ENCODE results near the gene CNTN1.

The CNTN1 gene

GRCh38 chr12:40946612-40947194, 254.5 kb downstream of the CNTN1 start:
- H3K18ac ChIP-seq (ENCODE audit: low read depth in 1 of 2, low read length in 2 of 2): no peak overlapping the region
- H3K36me3 ChIP-seq (ENCODE audit: control insufficient read depth in 1 of 2, insufficient read depth in 2 of 2, low read depth in 1 of 2, low read length in 2 of 2): no peaks in the 10 kb centered on the region
- H3K4me3 ChIP-seq (ENCODE audit: insufficient read depth in 1 of 2, low read depth in 1 of 2, low read length in 2 of 2): no peak overlapping the region
- no peaks in the 10 kb centered on the region for H3K27me3 ChIP-seq (ENCODE audit: control insufficient read depth in 1 of 2, insufficient read depth in 1 of 2, low read length in 2 of 2)
- no peaks in the 10 kb centered on the region for H3K4me1 ChIP-seq (ENCODE audit: control insufficient read depth, insufficient read depth, low read depth, low read length)
- H3K4me2 ChIP-seq (ENCODE audit: low read length, poor library complexity, severe bottlenecking): no peak overlapping the region
- peak; percentile 51 for DNase-seq
- no peak overlapping the region for H2AFZ ChIP-seq (ENCODE audit: low read depth, low read length)
- H3K14ac ChIP-seq (ENCODE audit: low read length in 2 of 2): no peak overlapping the region
- H3K79me1 ChIP-seq (replicated peaks; ENCODE audit: low read length, poor library complexity, severe bottlenecking): no peaks in the 10 kb centered on the region
- H2BK12ac ChIP-seq (ENCODE audit: low read length in 2 of 2): no peak overlapping the region
- no peak overlapping the region for H2BK120ac ChIP-seq (ENCODE audit: low read depth, low read length)
- no peak overlapping the region for H2AK5ac ChIP-seq (ENCODE audit: low read length, severe bottlenecking)
- H2BK15ac ChIP-seq (ENCODE audit: low read depth, poor library complexity, severe bottlenecking): no peak overlapping the region
- no peak overlapping the region for H3K4ac ChIP-seq (ENCODE audit: low read depth in 1 of 2, low read length in 2 of 2)
- no peak overlapping the region for H4K91ac ChIP-seq (ENCODE audit: low read length)
- H3K27ac ChIP-seq (ENCODE audit: low read length, poor library complexity, severe bottlenecking): no peak overlapping the region
- H2BK5ac ChIP-seq (ENCODE audit: low read depth, low read length, poor library complexity, severe bottlenecking): no peak overlapping the region
- no peak overlapping the region for H3K23ac ChIP-seq (ENCODE audit: low read length in 2 of 2)
- H3K9ac ChIP-seq (ENCODE audit: low read length): no peak overlapping the region
- H4K8ac ChIP-seq (ENCODE audit: low read length): no peak overlapping the region
- H3K9me3 ChIP-seq (ENCODE audit: control insufficient read depth, low read length): no peaks in the 10 kb centered on the region
- no CpG with 5 or more reads among the region's 1 CpG for WGBS

DNA sequence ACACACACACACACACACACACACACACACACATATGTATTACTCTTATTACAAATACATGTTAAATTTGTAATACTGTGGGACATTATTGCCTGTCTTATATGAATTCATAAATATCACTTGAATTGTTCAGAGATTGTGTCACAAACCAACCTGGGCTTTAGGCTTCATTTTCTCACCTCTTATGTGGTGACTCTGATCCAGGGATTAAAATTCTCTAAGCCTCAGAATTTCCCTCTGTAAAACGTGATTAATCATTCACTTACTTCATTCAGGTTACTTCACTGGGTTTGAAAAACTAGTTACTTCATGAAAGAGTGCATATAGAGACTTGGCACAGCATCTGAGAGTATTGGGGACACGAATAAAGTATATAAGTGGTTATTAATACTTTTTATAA, 255.6 kb downstream of the CNTN1 start:
- Histone ChIP-seq H3K4me3 (ENCODE audit: insufficient read depth in 1 of 2, low read depth in 1 of 2, low read length in 2 of 2) (no peak overlapping the region), H3K79me1 (replicated peaks; ENCODE audit: low read length, poor library complexity, severe bottlenecking) (no peaks in the 10 kb centered on the region), H2AFZ (ENCODE audit: low read depth, low read length) (no peak overlapping the region), H4K8ac (ENCODE audit: low read length) (no peak overlapping the region), H3K18ac (ENCODE audit: low read depth in 1 of 2, low read length in 2 of 2) (no peak overlapping the region), H3K4me2 (ENCODE audit: low read length, poor library complexity, severe bottlenecking) (no peak overlapping the region), H3K27me3 (ENCODE audit: control insufficient read depth in 1 of 2, insufficient read depth in 1 of 2, low read length in 2 of 2) (no peaks in the 10 kb centered on the region), H2BK5ac (ENCODE audit: low read depth, low read length, poor library complexity, severe bottlenecking) (no peak overlapping the region), H3K27ac (ENCODE audit: low read length, poor library complexity, severe bottlenecking) (no peak overlapping the region), H2BK120ac (ENCODE audit: low read depth, low read length) (no peak overlapping the region), H3K9me3 (ENCODE audit: control insufficient read depth, low read length) (no peaks in the 10 kb centered on the region), H3K23ac (ENCODE audit: low read length in 2 of 2) (no peak overlapping the region), H2BK15ac (ENCODE audit: low read depth, poor library complexity, severe bottlenecking) (no peak overlapping the region), H3K4me1 (ENCODE audit: control insufficient read depth, insufficient read depth, low read depth, low read length) (no peaks in the 10 kb centered on the region), H3K4ac (ENCODE audit: low read depth in 1 of 2, low read length in 2 of 2) (no peak overlapping the region), H4K91ac (ENCODE audit: low read length) (no peak overlapping the region), H3K36me3 (ENCODE audit: control insufficient read depth in 1 of 2, insufficient read depth in 2 of 2, low read depth in 1 of 2, low read length in 2 of 2) (no peaks in the 10 kb centered on the region), H3K14ac (ENCODE audit: low read length in 2 of 2) (no peak overlapping the region), H2AK5ac (ENCODE audit: low read length, severe bottlenecking) (no peak overlapping the region), H3K9ac (ENCODE audit: low read length) (no peak overlapping the region), H2BK12ac (ENCODE audit: low read length in 2 of 2) (no peak overlapping the region)
- no peak for DNase-seq
- no CpG with 5 or more reads among the region's 2 CpGs for WGBS

DNA sequence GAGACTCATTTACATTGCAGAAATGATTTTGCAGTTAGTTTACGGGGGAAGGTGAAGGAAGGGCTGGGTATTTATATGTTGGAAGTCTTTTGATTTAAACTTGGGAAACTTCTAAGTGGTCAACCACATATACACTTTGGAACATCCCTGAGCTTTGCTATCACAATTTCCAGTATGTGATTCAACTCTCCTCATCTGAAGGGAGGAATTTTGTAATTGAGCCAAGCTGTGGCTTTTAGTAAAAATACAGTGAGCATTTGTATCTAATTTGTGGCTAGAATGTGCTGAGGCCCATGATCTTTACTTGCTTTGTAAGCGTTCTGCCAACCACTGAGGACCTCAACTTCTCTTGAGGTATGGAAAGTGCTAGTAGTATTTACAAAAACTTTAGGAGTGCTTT, 260.8 kb downstream of the CNTN1 start:
- H4K91ac ChIP-seq (ENCODE audit: low read length): no peak overlapping the region
- H2BK15ac ChIP-seq (ENCODE audit: low read depth, poor library complexity, severe bottlenecking): no peak overlapping the region
- H2BK120ac ChIP-seq (ENCODE audit: low read depth, low read length): no peak overlapping the region
- no peak overlapping the region for H3K4me2 ChIP-seq (ENCODE audit: low read length, poor library complexity, severe bottlenecking)
- H2BK5ac ChIP-seq (ENCODE audit: low read depth, low read length, poor library complexity, severe bottlenecking): no peak overlapping the region
- H3K4me1 ChIP-seq (ENCODE audit: control insufficient read depth, insufficient read depth, low read depth, low read length): no peaks in the 10 kb centered on the region
- no peak overlapping the region for H2AFZ ChIP-seq (ENCODE audit: low read depth, low read length)
- H3K79me1 ChIP-seq (replicated peaks; ENCODE audit: low read length, poor library complexity, severe bottlenecking): no peaks in the 10 kb centered on the region
- H3K9ac ChIP-seq (ENCODE audit: low read length): no peak overlapping the region
- no peak overlapping the region for H3K27ac ChIP-seq (ENCODE audit: low read length, poor library complexity, severe bottlenecking)
- 100% methylated on average over 1 of the region's 2 CpGs for WGBS
- no peak overlapping the region for H3K18ac ChIP-seq (ENCODE audit: low read depth in 1 of 2, low read length in 2 of 2)
- H3K4ac ChIP-seq (ENCODE audit: low read depth in 1 of 2, low read length in 2 of 2): no peak overlapping the region
- DNase-seq: peak; percentile 40
- H2BK12ac ChIP-seq (ENCODE audit: low read length in 2 of 2): no peak overlapping the region
- no peak overlapping the region for H3K23ac ChIP-seq (ENCODE audit: low read length in 2 of 2)
- H3K27me3 ChIP-seq (ENCODE audit: control insufficient read depth in 1 of 2, insufficient read depth in 1 of 2, low read length in 2 of 2): no peaks in the 10 kb centered on the region
- H3K36me3 ChIP-seq (ENCODE audit: control insufficient read depth in 1 of 2, insufficient read depth in 2 of 2, low read depth in 1 of 2, low read length in 2 of 2): no peaks in the 10 kb centered on the region
- no peak overlapping the region for H3K4me3 ChIP-seq (ENCODE audit: insufficient read depth in 1 of 2, low read depth in 1 of 2, low read length in 2 of 2)
- no peak overlapping the region for H4K8ac ChIP-seq (ENCODE audit: low read length)
- H2AK5ac ChIP-seq (ENCODE audit: low read length, severe bottlenecking): no peak overlapping the region
- H3K9me3 ChIP-seq (ENCODE audit: control insufficient read depth, low read length): no peaks in the 10 kb centered on the region
- no peak overlapping the region for H3K14ac ChIP-seq (ENCODE audit: low read length in 2 of 2)

GRCh38 chr12:40957417-40957816, 265.2 kb downstream of the CNTN1 start:
- H3K9ac ChIP-seq (ENCODE audit: low read length): no peak overlapping the region
- H3K14ac ChIP-seq (ENCODE audit: low read length in 2 of 2): no peak overlapping the region
- H3K4ac ChIP-seq (ENCODE audit: low read depth in 1 of 2, low read length in 2 of 2): no peak overlapping the region
- no peak overlapping the region for H4K91ac ChIP-seq (ENCODE audit: low read length)
- H3K36me3 ChIP-seq (ENCODE audit: control insufficient read depth in 1 of 2, insufficient read depth in 2 of 2, low read depth in 1 of 2, low read length in 2 of 2): no peaks in the 10 kb centered on the region
- DNase-seq: no peak
- no peaks in the 10 kb centered on the region for H3K27me3 ChIP-seq (ENCODE audit: control insufficient read depth in 1 of 2, insufficient read depth in 1 of 2, low read length in 2 of 2)
- no peak overlapping the region for H3K4me3 ChIP-seq (ENCODE audit: insufficient read depth in 1 of 2, low read depth in 1 of 2, low read length in 2 of 2)
- no peak overlapping the region for H2BK12ac ChIP-seq (ENCODE audit: low read length in 2 of 2)
- no peaks in the 10 kb centered on the region for H3K9me3 ChIP-seq (ENCODE audit: control insufficient read depth, low read length)
- no peak overlapping the region for H3K27ac ChIP-seq (ENCODE audit: low read length, poor library complexity, severe bottlenecking)
- no peak overlapping the region for H3K23ac ChIP-seq (ENCODE audit: low read length in 2 of 2)
- no CpG with 5 or more reads among the region's 1 CpG for WGBS
- no peak overlapping the region for H2BK5ac ChIP-seq (ENCODE audit: low read depth, low read length, poor library complexity, severe bottlenecking)
- H3K18ac ChIP-seq (ENCODE audit: low read depth in 1 of 2, low read length in 2 of 2): no peak overlapping the region
- H3K4me1 ChIP-seq (ENCODE audit: control insufficient read depth, insufficient read depth, low read depth, low read length): no peaks in the 10 kb centered on the region
- no peak overlapping the region for H2AFZ ChIP-seq (ENCODE audit: low read depth, low read length)
- no peak overlapping the region for H2BK15ac ChIP-seq (ENCODE audit: low read depth, poor library complexity, severe bottlenecking)
- no peak overlapping the region for H3K4me2 ChIP-seq (ENCODE audit: low read length, poor library complexity, severe bottlenecking)
- no peak overlapping the region for H2BK120ac ChIP-seq (ENCODE audit: low read depth, low read length)
- no peak overlapping the region for H4K8ac ChIP-seq (ENCODE audit: low read length)
- H2AK5ac ChIP-seq (ENCODE audit: low read length, severe bottlenecking): no peak overlapping the region
- H3K79me1 ChIP-seq (replicated peaks; ENCODE audit: low read length, poor library complexity, severe bottlenecking): no peaks in the 10 kb centered on the region

Measured in mesenchymal stem cell (in vitro differentiated cells and primary cell).